Eye (tissue), 1 donor: Measurements from ENCODE around the gene ZNF10.
A peak's percentile ranks its signal among the peaks of the same experiment; 100 is the strongest.

Source experiments
- DNase-seq: peaks from one replicate; pipeline ENCODE4 v3.0.0-alpha.2; 2015

ZNF10 gene

GRCh38 chr12:133130038-133130807 lies at the start of gene ZNF10, which contains the start of gene ZNF891:
ZNF10 (plus strand) TSS chr12:133130627; CDS start chr12:133144493, 13,866 bp downstream.
ZNF891 (minus strand) TSS chr12:133130274; CDS start chr12:133121918, 8,356 bp downstream.
- peak; percentile 98 for DNase-seq

GRCh38 chr12:133081159-133081780 lies 49.2 kb upstream of the ZNF10 start:
- DNase-seq: no peak

GRCh38 chr12:133083345-133083744 lies 47.1 kb upstream of the ZNF10 start:
- no peak for DNase-seq

- no peak for DNase-seq
These were observed 24.8 kb upstream of the ZNF10 start for GRCh38 chr12:133105620-133106019.

- no peak for DNase-seq
These were observed 24.2 kb upstream of the ZNF10 start for GRCh38 chr12:133106253-133106652.

GRCh38 chr12:133107121-133107520 lies 23.3 kb upstream of the ZNF10 start:
- no peak for DNase-seq

GRCh38 chr12:133108150-133108549 lies 22.3 kb upstream of the ZNF10 start:
- DNase-seq: no peak

- no peak for DNase-seq
These were observed 9.8 kb upstream of the ZNF10 start for GRCh38 chr12:133120385-133121191.

- DNase-seq: no peak
These were observed 5.8 kb upstream of the ZNF10 start for GRCh38 chr12:133124674-133125073.

GRCh38 chr12:133129368-133130037 lies 924 bp upstream of the ZNF10 start:
- no peak for DNase-seq

GRCh38 chr12:133130808-133131128 lies 341 bp downstream of the ZNF10 start:
- no peak for DNase-seq

GRCh38 chr12:133135747-133136146 lies 5.3 kb downstream of the ZNF10 start:
- no peak for DNase-seq

- no peak for DNase-seq
These were observed 15.6 kb downstream of the ZNF10 start for GRCh38 chr12:133145981-133146380.

GRCh38 chr12:133156125-133156690 lies 25.8 kb downstream of the ZNF10 start:
- no peak for DNase-seq

- DNase-seq: no peak
These were observed 35.3 kb downstream of the ZNF10 start for GRCh38 chr12:133165776-133166175.

- DNase-seq: no peak
These were observed 42.1 kb downstream of the ZNF10 start for GRCh38 chr12:133172491-133172890.

GRCh38 chr12:133174901-133175300 lies 44.5 kb downstream of the ZNF10 start:
- no peak for DNase-seq

- DNase-seq: no peak
These were observed 50.2 kb downstream of the ZNF10 start for GRCh38 chr12:133180669-133181068.

GRCh38 chr12:133181238-133181959 lies 51.0 kb downstream of the ZNF10 start, which contains the start of gene ZNF268:
ZNF268 (plus strand) TSS chr12:133181495; CDS start chr12:133181998, 503 bp downstream.
- peak; percentile 99 for DNase-seq

GRCh38 chr12:133190176-133190575 lies 59.7 kb downstream of the ZNF10 start:
- DNase-seq: no peak

- DNase-seq: no peak
These were observed 62.4 kb downstream of the ZNF10 start for GRCh38 chr12:133192847-133193246.

- DNase-seq: no peak
These were observed 71.5 kb downstream of the ZNF10 start for GRCh38 chr12:133201888-133202287.
